PC-9 (cell line): ENCODE measurements around the gene HMCES. TPM values are rescaled to one million over a fixed set of nuclear protein-coding genes. Genes with fewer than 3 reads are reported as not detected.

Experiments used
- BruUV-seq: library from RNA; stranded (reverse); fragments of 400-500 nt; replicated peaks from 2 replicates; lab custom pipeline; 2021; lab: Mats Ljungman, UMichigan
- CTCF ChIA-PET: fragments of 300-600 bp; sonication (Branson Sonifier 250); formaldehyde crosslinking; loops from one replicate; lab custom pipeline; 2022; ENCODE audit warnings: antibody characterized with exemption; lab: Charles Lee
- POLR2A ChIA-PET: fragments of 300-600 bp; sonication (Branson Sonifier 250); formaldehyde crosslinking; loops from one replicate; lab custom pipeline; 2022; ENCODE audit warnings: antibody characterized with exemption; ENCODE audit not compliant: unreplicated experiment; lab: Charles Lee
- DNase-seq, 2 experiments: peaks; one replicate each; pipeline versions ENCODE4 v3.0.0 to v3.0.0-alpha.2; 2015 to 2022; ENCODE audit warnings: mixed read lengths in 1 of 2
- H2AFZ ChIP-seq: fragments of 200-600 bp; sonication (generic); 2 replicates; pipeline ENCODE4 v1.8.1; 2017; ENCODE audit warnings: antibody characterized with exemption
- H3F3A ChIP-seq: fragments of 200-600 bp; sonication (generic); 2 replicates; pipeline ENCODE4 v1.8.1; 2017; ENCODE audit warnings: antibody characterized with exemption, mild to moderate bottlenecking, low read depth; ENCODE audit not compliant: insufficient read depth
- H3K27ac ChIP-seq: fragments of 200-600 bp; sonication (generic); 2 replicates; pipeline ENCODE4 v1.6.1; 2016; ENCODE audit warnings: mixed run types
- H3K27me3 ChIP-seq: fragments of 200-600 bp; sonication (generic); 2 replicates; pipeline ENCODE4 v1.6.1; 2016; ENCODE audit warnings: low read depth, mixed run types; ENCODE audit not compliant: insufficient read depth
- H3K36me3 ChIP-seq: fragments of 200-600 bp; sonication (generic); 2 replicates; pipeline ENCODE4 v1.6.1; 2016; ENCODE audit warnings: low read depth, mixed run types
- H3K4me1 ChIP-seq: fragments of 200-600 bp; sonication (generic); replicated peaks from 2 replicates; pipeline ENCODE4 v1.6.1; 2016; ENCODE audit warnings: mixed run types; ENCODE audit not compliant: insufficient read depth
- H3K4me2 ChIP-seq: fragments of 200-600 bp; sonication (generic); 2 replicates; pipeline ENCODE4 v1.6.1; 2017; ENCODE audit warnings: mixed run types
- H3K4me3 ChIP-seq: fragments of 200-600 bp; sonication (generic); 2 replicates; pipeline ENCODE4 v1.6.1; 2016; ENCODE audit warnings: mixed run types
- H3K79me2 ChIP-seq: fragments of 200-600 bp; sonication (generic); 2 replicates; pipeline ENCODE4 v1.6.1; 2017; ENCODE audit warnings: low read depth, mixed run types
- H3K9me2 ChIP-seq: fragments of 200-600 bp; sonication (generic); 2 replicates; pipeline ENCODE4 v1.8.1; 2017; ENCODE audit warnings: mild to moderate bottlenecking; ENCODE audit not compliant: insufficient read depth
- H3K9me3 ChIP-seq: fragments of 200-600 bp; sonication (generic); 2 replicates; pipeline ENCODE4 v1.8.1; 2016; ENCODE audit warnings: low read depth; ENCODE audit not compliant: insufficient read depth
- H4K20me1 ChIP-seq: fragments of 200-600 bp; sonication (generic); 2 replicates; pipeline ENCODE4 v1.8.1; 2017; ENCODE audit not compliant: insufficient read depth
- CTCF ChIP-seq: fragments of 200-600 bp; sonication (generic); conservative IDR thresholded peaks from 2 replicates; pipeline ENCODE4 v1.6.1; 2017; ENCODE audit warnings: mixed run types, antibody characterized with exemption, mild to moderate bottlenecking, moderate library complexity
- EZH2 ChIP-seq: fragments of 200-600 bp; sonication (generic); IDR thresholded peaks from 2 replicates; pipeline ENCODE4 v1.8.0; 2017; ENCODE audit warnings: antibody characterized with exemption, low read depth
- intact Hi-C: fragments of 100-400 bp; cut with micrococcal nuclease; formaldehyde crosslinking; loops from one replicate; pipeline ENCODE4 v1.10.0; 2022; ENCODE audit not compliant: unreplicated experiment
- total RNA-seq: library from RNA; stranded (reverse); gene quantifications from 2 replicates; pipeline ENCODE4 v1.2.3, GENCODE V29; 2021

Gene HMCES
- total RNA-seq, 1 experiment from 2014 or later = 60.9 TPM

- TF ChIP-seq EZH2 (no peak), CTCF (no peak)
- Histone ChIP-seq H2AFZ (no peak overlapping the region), H3K79me2 (peaks cover 11% of the 10 kb centered on the region; the same call in 1 of the 2 replicates), H3K4me1 (peaks cover 18% of the 10 kb centered on the region), H3K36me3 (peaks cover 13% of the 10 kb centered on the region; the same call in 1 of the 2 replicates), H3K4me2 (peak overlapping the region; percentile 89), H3K27me3 (no peaks in the 10 kb centered on the region), H3K9me2 (no peaks in the 10 kb centered on the region), H3K4me3 (peak overlapping the region; percentile 80; the same call in 1 of the 2 replicates), H4K20me1 (no peaks in the 10 kb centered on the region), H3F3A (peaks cover 24% of the 10 kb centered on the region), H3K27ac (no peak overlapping the region), H3K9me3 (no peaks in the 10 kb centered on the region)
- intact Hi-C loops = no loop called here
- BruUV-seq = no TSS peak
- ChIA-PET POLR2A (interaction anchor here (0.6 to 0.7 kb wide), 2 partner anchors 134 to 506 kb away, joined by 3 to 6 read pairs; no protein-coding TSS in a partner anchor), CTCF (no interaction called here)
- DNase-seq = no peak
These were observed 1.5 kb downstream of the HMCES start for GRCh38 chr3:129280183-129280582.

- intact Hi-C loops = no loop called here
- Histone ChIP-seq H4K20me1 (no peaks in the 10 kb centered on the region), H3K36me3 (no peaks in the 10 kb centered on the region), H3K79me2 (peaks cover 11% of the 10 kb centered on the region; the same call in 1 of the 2 replicates), H2AFZ (no peak overlapping the region), H3K27me3 (no peaks in the 10 kb centered on the region), H3K4me3 (no peak overlapping the region), H3K27ac (no peak overlapping the region), H3K9me2 (no peaks in the 10 kb centered on the region), H3F3A (peaks cover 13% of the 10 kb centered on the region), H3K4me1 (peaks cover 18% of the 10 kb centered on the region), H3K9me3 (no peaks in the 10 kb centered on the region), H3K4me2 (no peak overlapping the region)
- POLR2A ChIA-PET = no interaction called here
- TF ChIP-seq EZH2 (no peak), CTCF (no peak)
- DNase-seq = no peak
- CTCF ChIA-PET = no interaction called here
- BruUV-seq = no TSS peak
These were observed 3.1 kb downstream of the HMCES start for GRCh38 chr3:129281726-129282125.

GRCh38 chr3:129282727-129283327 lies 4.2 kb downstream of the HMCES start:
- peaks cover 16% of the 10 kb centered on the region for H3K4me1 ChIP-seq
- no peaks in the 10 kb centered on the region for H3K27me3 ChIP-seq
- H3K4me2 ChIP-seq = no peak overlapping the region
- no peaks in the 10 kb centered on the region for H3K36me3 ChIP-seq
- H3K4me3 ChIP-seq = no peak overlapping the region
- peaks cover 11% of the 10 kb centered on the region; the same call in 1 of the 2 replicates for H3K79me2 ChIP-seq
- no TSS peak for BruUV-seq
- no peak overlapping the region for H3K27ac ChIP-seq
- no peaks in the 10 kb centered on the region for H3K9me2 ChIP-seq
- no peak for TF ChIP-seq EZH2
- no peak for TF ChIP-seq CTCF
- DNase-seq = no peak
- intact Hi-C loops = no loop called here
- H3K9me3 ChIP-seq = no peaks in the 10 kb centered on the region
- H4K20me1 ChIP-seq = no peaks in the 10 kb centered on the region
- ChIA-PET POLR2A (no interaction called here), CTCF (interaction anchor here (0.7 kb wide), 1 partner anchor 125 kb away, joined by 5 read pairs; no protein-coding TSS in a partner anchor)
- H3F3A ChIP-seq = peaks cover 11% of the 10 kb centered on the region
- no peak overlapping the region for H2AFZ ChIP-seq
